CD4-positive, alpha-beta T cell treated with Interleukin-6 for 4 hours (primary cell): ENCODE results near the gene ZNF771.

Experiments used
- DNase-seq: peaks from one replicate; pipeline ENCODE4 v3.0.0-alpha.2; 2020; ENCODE audit warnings: mixed read lengths

The ZNF771 gene

DNA sequence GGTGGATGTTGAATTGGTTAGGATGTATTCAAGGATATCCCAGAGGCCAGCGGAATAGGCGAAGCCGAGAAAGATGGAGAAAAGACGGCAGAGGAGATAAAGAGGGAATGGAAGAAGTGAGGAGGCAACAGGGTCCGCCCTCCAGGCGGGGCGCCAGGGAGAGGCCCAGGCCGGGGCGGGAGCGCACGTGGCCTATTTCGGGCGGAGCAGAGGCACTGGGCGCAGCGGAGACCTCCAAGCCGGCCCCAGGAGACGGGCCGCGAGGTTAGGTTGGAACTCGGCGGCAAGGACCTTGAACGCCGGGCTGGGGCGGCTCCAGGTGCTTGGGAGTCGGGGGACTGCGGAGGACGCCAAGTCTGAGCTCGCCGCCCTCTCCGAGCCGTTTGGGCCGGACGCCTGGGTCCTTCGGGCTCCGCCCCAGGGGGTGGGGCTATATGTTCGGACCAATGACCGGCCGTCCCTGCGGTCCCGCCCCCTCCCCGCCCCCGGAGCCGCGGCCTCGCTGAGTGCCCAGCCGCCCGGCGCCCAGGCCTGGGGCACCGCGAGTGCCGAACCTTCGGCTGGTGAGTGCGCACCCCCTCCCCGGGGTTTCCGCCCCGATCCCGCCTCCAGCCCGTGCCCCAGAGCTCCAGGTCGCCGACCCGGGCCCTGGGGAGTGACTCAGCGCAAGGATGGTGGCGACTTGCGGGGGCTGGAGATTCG is at the start of gene ZNF771:
Gene ZNF771, plus strand, starts transcription at position 505 of the 702 bp plus-strand sequence. CDS start 448 bp downstream, outside the sequence.
- DNase-seq: peak; percentile 97

DNA sequence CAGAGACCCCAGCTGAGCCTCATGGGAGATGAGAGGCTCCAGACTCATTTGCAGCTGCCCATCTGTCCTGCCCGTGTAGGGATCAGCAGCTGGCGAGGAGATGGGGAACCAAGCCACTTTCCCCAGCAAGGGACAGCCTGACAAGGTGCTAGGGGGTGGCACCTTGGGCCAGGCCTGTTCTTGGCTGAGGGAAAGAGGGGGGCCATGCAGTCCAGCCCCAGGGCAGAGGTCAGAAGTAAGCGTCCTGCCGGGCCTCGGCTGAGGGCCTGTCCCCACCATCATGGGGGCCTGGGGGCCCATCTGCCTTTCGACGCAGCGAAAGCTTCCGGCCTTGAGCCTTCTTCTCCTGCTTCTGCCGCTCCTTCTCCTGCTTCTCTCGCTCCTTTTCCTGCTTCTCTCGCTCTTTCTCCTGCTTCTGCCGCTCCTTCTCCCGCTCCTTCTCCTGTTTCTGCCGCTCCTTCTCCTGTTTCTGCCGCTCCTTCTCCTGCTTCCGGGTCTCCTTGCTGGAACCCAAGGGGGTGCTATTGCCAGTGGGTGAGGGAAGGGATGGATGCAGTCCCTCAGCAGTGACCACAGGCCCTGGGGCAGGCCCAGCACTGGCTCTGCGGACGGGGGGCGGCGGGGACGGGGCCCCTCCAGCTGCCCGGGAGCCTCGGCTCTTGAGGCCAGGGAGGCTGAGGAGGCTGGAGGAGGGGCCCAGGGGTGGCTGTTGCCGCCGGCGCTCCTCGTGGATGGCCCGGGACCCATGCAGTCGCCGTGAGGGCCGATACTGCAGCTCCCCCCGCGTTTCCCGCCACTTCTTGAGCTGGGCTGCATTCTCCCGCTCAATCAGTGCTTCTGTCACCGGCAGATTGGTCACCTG is 49.5 kb upstream of the ZNF771 start:
- no peak for DNase-seq

DNA sequence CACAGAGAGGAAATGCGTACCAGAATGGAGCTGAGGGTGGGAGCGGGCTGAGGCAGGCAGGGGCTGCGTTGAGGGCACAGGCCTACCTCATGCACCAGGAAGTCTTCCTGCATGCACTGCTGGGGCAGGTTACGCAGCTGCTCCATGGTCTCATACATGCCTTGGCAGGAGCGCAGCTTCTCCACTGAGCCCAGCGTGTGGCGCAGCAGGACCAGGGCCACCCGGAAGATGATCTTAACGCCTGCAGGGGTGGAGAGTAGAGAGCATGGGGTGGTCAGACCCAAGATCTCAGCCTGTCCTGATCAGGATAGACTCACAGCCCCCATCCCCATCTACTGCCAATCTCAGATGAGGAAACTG is 48.8 kb upstream of the ZNF771 start:
- no peak for DNase-seq

DNA sequence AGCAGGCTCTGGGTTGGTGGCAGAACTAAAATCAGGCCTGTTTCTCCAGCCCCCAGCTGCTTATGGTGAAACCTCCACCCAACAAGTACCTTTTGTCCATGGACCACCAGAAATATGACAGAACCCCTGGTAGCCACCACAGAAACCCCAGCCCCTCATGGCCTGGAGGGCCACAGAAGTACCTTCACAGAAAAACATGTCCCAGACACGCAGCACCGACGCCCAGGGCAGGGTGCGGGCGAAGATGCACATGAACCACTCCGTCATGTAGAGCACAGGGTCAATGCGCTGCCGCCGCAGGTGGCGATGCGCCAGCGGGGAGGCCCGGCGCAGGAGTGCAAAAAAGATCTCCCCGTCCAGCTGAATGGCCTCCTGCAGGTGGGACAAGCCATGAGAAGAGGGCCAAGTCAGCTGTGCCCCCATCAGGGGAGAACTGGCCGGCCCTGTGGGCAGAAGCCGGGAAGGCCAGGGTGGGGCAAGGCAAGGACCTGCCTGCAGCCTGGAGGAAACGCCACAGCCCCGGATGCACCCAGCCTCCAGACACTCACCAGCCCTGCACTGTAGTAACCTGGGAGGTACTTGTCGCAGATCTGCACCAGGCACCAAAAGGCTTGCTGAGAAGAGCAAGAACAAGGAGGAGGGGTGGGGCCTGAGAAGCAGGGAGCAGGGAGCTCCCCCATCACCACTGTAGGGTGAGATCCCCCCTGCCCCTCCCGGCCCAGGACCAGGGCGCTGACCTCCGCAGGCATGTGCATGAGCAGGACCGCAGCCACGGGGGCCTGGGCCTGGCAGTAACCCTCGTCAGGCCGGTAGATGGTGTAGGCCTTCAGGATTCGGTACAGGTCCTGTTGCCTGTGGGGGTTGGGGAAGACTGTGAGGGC is 48.2 kb upstream of the ZNF771 start:
- DNase-seq: no peak

DNA sequence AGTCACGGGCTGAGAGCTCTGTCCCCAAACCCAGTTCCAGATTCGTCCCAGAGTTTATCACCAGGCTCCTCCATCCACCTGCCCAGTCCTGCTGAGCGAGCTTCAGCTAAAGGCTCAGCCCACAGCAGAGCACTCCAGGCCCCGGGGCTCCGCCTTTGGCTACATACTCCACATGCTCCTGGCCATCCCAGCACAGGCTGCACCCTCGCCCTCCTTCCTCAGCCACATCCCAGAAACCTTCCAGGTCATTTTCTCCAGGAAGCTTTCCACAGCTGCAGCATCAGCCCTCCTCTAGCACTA is 47.6 kb upstream of the ZNF771 start:
- DNase-seq: no peak

DNA sequence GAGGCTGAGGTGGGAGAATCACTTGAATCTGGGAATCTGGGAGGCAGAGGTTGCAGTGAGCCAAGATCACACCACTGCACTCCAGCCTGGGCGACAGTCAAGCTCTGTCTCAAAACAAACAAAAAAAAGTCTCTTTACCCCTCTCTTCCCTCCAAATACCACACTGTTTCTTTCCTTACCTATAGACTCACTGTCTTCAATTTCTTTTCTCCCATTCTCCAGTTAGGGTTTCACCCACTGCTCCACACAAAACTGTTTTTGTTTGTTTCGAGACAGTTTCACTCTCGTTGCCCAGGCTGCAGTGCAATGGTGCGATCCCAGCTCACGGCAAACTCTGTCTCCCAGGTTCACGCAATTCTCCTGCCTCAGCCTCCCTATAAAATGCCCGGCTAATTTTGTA is 46.2 kb upstream of the ZNF771 start:
- DNase-seq: no peak

GRCh38 chr16:30365200-30365599 is 42.2 kb upstream of the ZNF771 start:
- no peak for DNase-seq

- no peak for DNase-seq
Measured at GRCh38 chr16:30366511-30366910, 40.9 kb upstream of the ZNF771 start.

DNA sequence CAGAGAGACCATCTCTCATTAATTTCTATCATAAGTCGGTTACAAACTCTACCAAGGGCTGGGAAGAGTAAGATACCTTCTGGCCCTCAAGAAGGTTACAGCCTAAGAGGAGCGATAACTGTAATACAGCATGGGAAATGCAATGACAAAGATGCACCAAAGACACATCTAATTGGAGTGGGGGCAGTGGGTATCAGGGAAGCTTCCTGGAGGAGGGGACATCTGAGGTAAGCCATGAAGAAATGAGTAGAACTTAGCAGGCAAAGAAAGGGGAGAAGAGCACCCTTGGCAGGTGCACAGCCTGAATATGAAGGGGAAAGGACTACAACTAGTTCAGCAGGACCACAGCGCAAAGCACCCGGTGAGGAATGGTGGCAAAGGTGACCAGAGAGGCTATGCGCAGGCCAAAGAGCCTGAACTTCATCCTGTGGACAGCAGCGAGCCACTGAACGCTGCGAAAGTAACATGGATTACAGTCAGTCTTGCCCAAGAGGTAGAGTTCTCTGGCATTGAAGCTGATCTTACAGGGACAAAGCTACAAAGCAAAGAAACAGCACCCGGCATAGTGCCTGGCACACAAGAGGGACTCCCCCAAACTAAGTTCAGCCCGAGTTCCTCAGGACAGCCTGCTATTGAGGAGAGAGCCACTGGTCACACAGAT is 39.9 kb upstream of the ZNF771 start:
- no peak for DNase-seq

DNA sequence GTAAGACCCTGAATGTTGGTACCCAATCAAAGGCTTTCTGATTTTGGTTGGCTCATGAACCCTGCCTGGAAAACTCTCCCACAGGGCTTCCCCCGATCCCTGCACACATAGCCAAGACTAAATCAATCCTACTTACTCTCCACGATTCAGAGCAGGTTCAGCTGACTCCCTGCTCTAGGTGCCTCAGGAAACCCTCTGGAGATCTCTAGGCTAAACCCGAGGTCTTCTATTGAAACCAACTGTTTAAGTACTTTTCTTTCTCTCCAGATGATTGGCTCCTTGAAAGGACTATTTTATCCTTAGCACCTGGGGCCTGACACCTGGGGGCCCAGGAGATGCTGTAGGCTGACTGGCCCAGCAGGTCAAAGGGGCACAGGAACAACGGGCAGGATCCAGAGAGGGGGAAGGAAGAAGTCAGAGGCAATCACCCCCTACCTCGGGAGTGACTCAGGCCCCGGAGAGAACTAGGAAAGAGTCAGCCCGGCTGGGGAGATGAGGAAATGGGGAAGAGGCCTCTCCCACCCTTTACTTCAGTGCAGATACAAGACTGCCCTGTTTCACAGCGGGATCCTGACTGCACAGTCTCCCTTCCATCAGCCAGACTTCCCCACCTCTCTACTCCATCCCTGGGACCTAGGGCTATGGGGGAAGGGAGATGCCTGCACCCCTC is 39.1 kb upstream of the ZNF771 start:
- DNase-seq: no peak

DNA sequence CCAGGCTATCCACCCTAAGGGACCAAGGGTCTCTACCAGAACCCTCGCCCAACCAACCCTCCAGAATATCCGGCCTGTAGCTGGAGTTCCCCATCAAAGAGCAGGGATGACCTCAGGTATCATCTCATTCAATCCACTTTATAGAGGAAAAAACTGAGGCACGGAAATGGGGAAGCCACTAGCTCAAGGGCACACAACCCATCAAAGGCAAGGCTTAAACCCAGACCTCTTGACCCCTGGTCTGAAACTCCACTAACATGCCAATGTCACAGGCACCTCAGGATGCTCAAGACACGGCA is 38.7 kb upstream of the ZNF771 start:
- DNase-seq: no peak

GRCh38 chr16:30369091-30369937 is 38.1 kb upstream of the ZNF771 start:
- DNase-seq: no peak

GRCh38 chr16:30369938-30370455 is 37.4 kb upstream of the ZNF771 start:
- DNase-seq: no peak

DNA sequence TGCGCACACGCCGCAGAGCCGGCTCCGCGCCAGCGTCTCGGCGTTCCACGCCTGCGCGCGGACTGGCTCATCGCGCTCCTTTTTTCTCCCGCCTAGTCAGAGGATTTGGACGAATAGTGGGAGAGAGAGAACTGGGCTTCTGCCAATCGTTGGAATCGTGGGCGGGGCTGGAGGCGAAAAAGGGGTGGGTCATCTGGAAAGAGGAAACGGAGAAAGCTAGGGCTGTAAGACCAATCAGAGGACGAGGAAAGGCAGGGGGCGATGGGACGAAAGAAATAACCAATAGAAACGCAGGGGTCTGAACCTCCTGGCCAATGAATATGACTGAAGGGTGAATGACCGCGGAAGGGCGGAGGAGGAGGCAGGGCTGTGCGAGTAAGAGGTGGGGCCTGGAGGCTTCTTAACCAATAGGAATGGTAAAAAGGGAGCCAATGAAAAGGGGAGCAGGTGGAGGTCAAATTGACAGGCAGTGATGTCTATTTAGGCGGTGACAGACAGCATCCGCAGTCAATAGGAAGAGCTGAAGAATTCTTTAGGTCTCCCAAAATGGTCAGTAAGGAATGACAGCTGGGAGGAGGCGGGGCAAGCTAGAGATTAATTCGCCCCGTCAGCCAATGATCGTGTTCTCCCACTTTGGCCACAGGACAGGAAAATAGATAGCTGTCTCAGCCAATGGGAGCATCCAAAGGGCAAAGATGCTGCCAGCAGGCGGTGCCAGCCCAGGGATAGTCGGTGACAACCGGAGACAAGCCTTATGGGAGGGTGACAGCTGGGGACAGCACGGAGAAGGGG is 36.8 kb upstream of the ZNF771 start, which contains the start of gene TBC1D10B:
Gene TBC1D10B, minus strand, starts transcription at position 39 of the 792 bp plus-strand sequence. CDS start 311 bp downstream, outside the sequence.
- DNase-seq: peak; percentile 99

DNA sequence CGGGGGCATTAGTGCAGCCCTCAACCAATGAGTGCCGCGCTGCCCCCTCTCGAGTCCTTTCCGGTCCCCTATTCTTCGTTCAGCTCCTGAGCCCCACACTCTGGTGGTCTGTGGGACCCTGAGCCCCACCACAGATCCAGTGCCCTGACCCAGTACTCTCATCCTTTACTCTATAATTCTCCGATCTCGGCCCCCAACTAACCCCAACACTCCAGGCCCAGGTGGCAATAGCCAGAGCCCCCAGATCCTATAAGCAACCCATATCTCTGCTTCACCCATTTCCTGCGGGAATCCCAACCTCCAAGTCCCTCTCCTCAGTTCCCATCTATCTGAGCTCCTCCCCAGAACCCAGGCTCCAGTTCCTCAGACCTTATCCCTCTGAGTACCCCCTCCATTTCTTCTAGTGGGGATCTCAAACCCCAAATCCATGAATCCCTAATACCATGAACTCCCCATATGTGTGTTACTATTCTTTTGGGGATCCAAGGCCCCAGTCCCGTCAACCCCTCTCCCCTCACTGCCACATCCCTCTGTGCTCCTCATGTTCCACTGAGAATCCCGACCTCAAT is 36.1 kb upstream of the ZNF771 start:
- DNase-seq: no peak

DNA sequence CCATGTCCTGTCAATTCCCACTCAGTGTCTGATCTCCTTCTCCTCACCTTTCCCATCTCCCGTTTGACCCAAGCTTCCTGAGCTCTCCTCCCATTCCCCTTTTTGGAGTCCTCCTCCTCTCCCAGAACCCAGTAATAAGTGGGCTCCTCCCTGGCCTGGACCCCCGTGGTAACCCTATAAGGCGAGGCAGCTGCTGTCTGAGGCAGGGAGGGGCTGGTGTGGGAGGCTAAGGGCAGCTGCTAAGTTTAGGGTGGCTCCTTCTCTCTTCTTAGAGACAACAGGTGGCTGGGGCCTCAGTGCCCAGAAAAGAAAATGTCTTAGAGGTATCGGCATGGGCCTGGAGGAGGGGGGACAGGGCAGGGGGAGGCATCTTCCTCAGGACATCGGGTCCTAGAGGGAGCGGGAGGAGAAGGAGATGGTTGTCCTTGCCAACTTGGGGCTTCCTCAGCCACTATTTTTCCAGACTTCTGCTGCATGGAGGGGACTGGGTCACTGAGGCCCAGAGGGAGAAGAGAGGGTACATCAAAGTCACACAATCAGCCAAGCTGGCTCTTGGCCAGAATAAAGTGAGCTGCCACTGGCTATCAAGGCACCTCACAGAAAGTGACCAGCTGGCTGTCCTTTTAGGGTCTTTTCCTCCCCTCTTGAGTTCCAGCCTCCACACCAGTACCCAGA is 35.2 kb upstream of the ZNF771 start:
- no peak for DNase-seq

- DNase-seq: no peak
Measured at GRCh38 chr16:30372725-30373124, 34.7 kb upstream of the ZNF771 start.

- DNase-seq: no peak
Measured at GRCh38 chr16:30374538-30374937, 32.9 kb upstream of the ZNF771 start, which contains the start of gene MYL11. Gene MYL11 (plus strand): TSS chr16:30374802. CDS start chr16:30374858, 56 bp downstream.

- no peak for DNase-seq
Measured at GRCh38 chr16:30375864-30376263, 31.5 kb upstream of the ZNF771 start.
